HG03097 (cell line): ENCODE results near the gene ACTN1.

Experiments used
- ATAC-seq: cut with Tn5 transposase; IDR thresholded peaks from one replicate; pipeline ENCODE4 v1.9.1; 2021; ENCODE audit not compliant: unreplicated experiment, low FRiP score

Gene ACTN1

GRCh38 chr14:68937471-68938270 is 41.4 kb downstream of the ACTN1 start:
- ATAC-seq, result no peak

GRCh38 chr14:68936980-68937379 is 42.1 kb downstream of the ACTN1 start:
- ATAC-seq, result no peak

- no peak for ATAC-seq
These were observed 42.6 kb downstream of the ACTN1 start for GRCh38 chr14:68936476-68936875.

GRCh38 chr14:68935761-68936214 is 43.3 kb downstream of the ACTN1 start:
- ATAC-seq, result no peak

- ATAC-seq, result no peak
These were observed 45.0 kb downstream of the ACTN1 start for GRCh38 chr14:68934066-68934465.

GRCh38 chr14:68932686-68933085 is 46.4 kb downstream of the ACTN1 start:
- ATAC-seq, result no peak

- no peak for ATAC-seq
These were observed 46.9 kb downstream of the ACTN1 start for GRCh38 chr14:68932231-68932630.

GRCh38 chr14:68931474-68932051 is 47.5 kb downstream of the ACTN1 start:
- no peak for ATAC-seq

GRCh38 chr14:68931063-68931462 is 48.0 kb downstream of the ACTN1 start:
- no peak for ATAC-seq

- ATAC-seq, result no peak
These were observed 49.3 kb downstream of the ACTN1 start for GRCh38 chr14:68929623-68930307.

GRCh38 chr14:68928770-68929550 is 50.1 kb downstream of the ACTN1 start:
- ATAC-seq, result no peak

- ATAC-seq, result no peak
These were observed 51.0 kb downstream of the ACTN1 start for GRCh38 chr14:68927956-68928675.

- ATAC-seq, result no peak
These were observed 52.0 kb downstream of the ACTN1 start for GRCh38 chr14:68927089-68927488.

GRCh38 chr14:68926236-68926635 is 52.9 kb downstream of the ACTN1 start:
- ATAC-seq, result no peak

- no peak for ATAC-seq
These were observed 53.7 kb downstream of the ACTN1 start for GRCh38 chr14:68925373-68925772.

- ATAC-seq, result no peak
These were observed 54.6 kb downstream of the ACTN1 start for GRCh38 chr14:68924186-68925158.

- no peak for ATAC-seq
These were observed 56.2 kb downstream of the ACTN1 start for GRCh38 chr14:68922886-68923285.

- ATAC-seq, result no peak
These were observed 56.9 kb downstream of the ACTN1 start for GRCh38 chr14:68922201-68922621.

GRCh38 chr14:68921666-68922065 is 57.4 kb downstream of the ACTN1 start:
- ATAC-seq, result no peak
